Measurements from ENCODE around the gene OSBPL3. TPM values are rescaled to one million over a fixed set of nuclear protein-coding genes. Genes with fewer than 3 reads are reported as not detected.

OSBPL3 gene
- total and polyA plus RNA-seq, 4 donors = 0.28 to 3.0 (median 1.1) TPM

- 85% methylated on average over 3 of the region's 3 CpGs for WGBS
- Histone ChIP-seq H3K27me3 (ENCODE audit: control insufficient read depth in 4 of 4, insufficient read depth in 4 of 4, low read length in 3 of 4) (no peaks in the 10 kb centered on the region), H3K9ac (ENCODE audit: low read depth in 1 of 2, low read length in 2 of 2) (no peak overlapping the region), H3K9me3 (ENCODE audit: control insufficient read depth in 4 of 4, low read length in 3 of 4) (no peaks in the 10 kb centered on the region), H3K4me3 (ENCODE audit: low read depth in 1 of 3, low read length in 3 of 3) (no peak overlapping the region), H3K36me3 (ENCODE audit: control insufficient read depth in 4 of 4, insufficient read depth in 3 of 4, low read depth in 1 of 4, low read length in 3 of 4) (no peaks in the 10 kb centered on the region), H3K4me1 (ENCODE audit: control insufficient read depth in 4 of 4, insufficient read depth in 4 of 4, low read length in 3 of 4) (no peaks in the 10 kb centered on the region), H3K27ac (ENCODE audit: low read depth in 1 of 2, low read length in 2 of 2) (no peak overlapping the region)
- no peak for DNase-seq (ENCODE audit: low spot score)
- TF ChIP-seq, protein P1, sequence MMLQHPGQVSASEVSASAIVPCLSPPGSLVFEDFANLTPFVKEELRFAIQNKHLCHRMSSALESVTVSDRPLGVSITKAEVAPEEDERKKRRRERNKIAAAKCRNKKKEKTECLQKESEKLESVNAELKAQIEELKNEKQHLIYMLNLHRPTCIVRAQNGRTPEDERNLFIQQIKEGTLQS (IDR thresholded peaks at IDR 0.05) = no peak
- no peak for TF ChIP-seq NR2F2 (IDR thresholded peaks at IDR 0.05)
- TF ChIP-seq YY1 (IDR thresholded peaks at IDR 0.05) = no peak
- TF ChIP-seq, protein P2, sequence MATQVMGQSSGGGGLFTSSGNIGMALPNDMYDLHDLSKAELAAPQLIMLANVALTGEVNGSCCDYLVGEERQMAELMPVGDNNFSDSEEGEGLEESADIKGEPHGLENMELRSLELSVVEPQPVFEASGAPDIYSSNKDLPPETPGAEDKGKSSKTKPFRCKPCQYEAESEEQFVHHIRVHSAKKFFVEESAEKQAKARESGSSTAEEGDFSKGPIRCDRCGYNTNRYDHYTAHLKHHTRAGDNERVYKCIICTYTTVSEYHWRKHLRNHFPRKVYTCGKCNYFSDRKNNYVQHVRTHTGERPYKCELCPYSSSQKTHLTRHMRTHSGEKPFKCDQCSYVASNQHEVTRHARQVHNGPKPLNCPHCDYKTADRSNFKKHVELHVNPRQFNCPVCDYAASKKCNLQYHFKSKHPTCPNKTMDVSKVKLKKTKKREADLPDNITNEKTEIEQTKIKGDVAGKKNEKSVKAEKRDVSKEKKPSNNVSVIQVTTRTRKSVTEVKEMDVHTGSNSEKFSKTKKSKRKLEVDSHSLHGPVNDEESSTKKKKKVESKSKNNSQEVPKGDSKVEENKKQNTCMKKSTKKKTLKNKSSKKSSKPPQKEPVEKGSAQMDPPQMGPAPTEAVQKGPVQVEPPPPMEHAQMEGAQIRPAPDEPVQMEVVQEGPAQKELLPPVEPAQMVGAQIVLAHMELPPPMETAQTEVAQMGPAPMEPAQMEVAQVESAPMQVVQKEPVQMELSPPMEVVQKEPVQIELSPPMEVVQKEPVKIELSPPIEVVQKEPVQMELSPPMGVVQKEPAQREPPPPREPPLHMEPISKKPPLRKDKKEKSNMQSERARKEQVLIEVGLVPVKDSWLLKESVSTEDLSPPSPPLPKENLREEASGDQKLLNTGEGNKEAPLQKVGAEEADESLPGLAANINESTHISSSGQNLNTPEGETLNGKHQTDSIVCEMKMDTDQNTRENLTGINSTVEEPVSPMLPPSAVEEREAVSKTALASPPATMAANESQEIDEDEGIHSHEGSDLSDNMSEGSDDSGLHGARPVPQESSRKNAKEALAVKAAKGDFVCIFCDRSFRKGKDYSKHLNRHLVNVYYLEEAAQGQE (IDR thresholded peaks at IDR 0.05) = no peak
- no peak for TF ChIP-seq RAD21 (IDR thresholded peaks at IDR 0.05)
- TF ChIP-seq SP1 (IDR thresholded peaks at IDR 0.05) = no peak
- no peak for TF ChIP-seq EGR1 (IDR thresholded peaks at IDR 0.05; ENCODE audit: low read depth in 2 of 2)
- TF ChIP-seq TAF1 (conservative IDR thresholded peaks at IDR 0.05) = no peak
- no peak for TF ChIP-seq FOXA1 (IDR thresholded peaks at IDR 0.05)
- TF ChIP-seq JUND (IDR thresholded peaks at IDR 0.05) = no peak
- no peak for TF ChIP-seq HNF4A (conservative IDR thresholded peaks at IDR 0.05)
- no peak for TF ChIP-seq HNF4G (IDR thresholded peaks at IDR 0.05)
- TF ChIP-seq MAX (IDR thresholded peaks at IDR 0.05) = no peak
- TF ChIP-seq, protein P3, sequence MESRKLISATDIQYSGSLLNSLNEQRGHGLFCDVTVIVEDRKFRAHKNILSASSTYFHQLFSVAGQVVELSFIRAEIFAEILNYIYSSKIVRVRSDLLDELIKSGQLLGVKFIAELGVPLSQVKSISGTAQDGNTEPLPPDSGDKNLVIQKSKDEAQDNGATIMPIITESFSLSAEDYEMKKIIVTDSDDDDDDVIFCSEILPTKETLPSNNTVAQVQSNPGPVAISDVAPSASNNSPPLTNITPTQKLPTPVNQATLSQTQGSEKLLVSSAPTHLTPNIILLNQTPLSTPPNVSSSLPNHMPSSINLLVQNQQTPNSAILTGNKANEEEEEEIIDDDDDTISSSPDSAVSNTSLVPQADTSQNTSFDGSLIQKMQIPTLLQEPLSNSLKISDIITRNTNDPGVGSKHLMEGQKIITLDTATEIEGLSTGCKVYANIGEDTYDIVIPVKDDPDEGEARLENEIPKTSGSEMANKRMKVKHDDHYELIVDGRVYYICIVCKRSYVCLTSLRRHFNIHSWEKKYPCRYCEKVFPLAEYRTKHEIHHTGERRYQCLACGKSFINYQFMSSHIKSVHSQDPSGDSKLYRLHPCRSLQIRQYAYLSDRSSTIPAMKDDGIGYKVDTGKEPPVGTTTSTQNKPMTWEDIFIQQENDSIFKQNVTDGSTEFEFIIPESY (IDR thresholded peaks at IDR 0.05) = no peak
Measured at GRCh38 chr7:24891311-24891735, 88.7 kb downstream of the OSBPL3 start.

- H3K4me1 ChIP-seq (ENCODE audit: control insufficient read depth in 4 of 4, insufficient read depth in 4 of 4, low read length in 3 of 4) = no peaks in the 10 kb centered on the region
- H3K9me3 ChIP-seq (ENCODE audit: control insufficient read depth in 4 of 4, low read length in 3 of 4) = no peaks in the 10 kb centered on the region
- TF ChIP-seq, protein P2 (IDR thresholded peaks at IDR 0.05) = no peak
- TF ChIP-seq, protein P3 (IDR thresholded peaks at IDR 0.05) = no peak
- TF ChIP-seq FOXA1 (IDR thresholded peaks at IDR 0.05) = no peak
- TF ChIP-seq HNF4A (conservative IDR thresholded peaks at IDR 0.05) = no peak
- no peak for TF ChIP-seq YY1 (IDR thresholded peaks at IDR 0.05)
- no peak for TF ChIP-seq RXRA (IDR thresholded peaks at IDR 0.05)
- TF ChIP-seq FOXA2 (IDR thresholded peaks at IDR 0.05) = no peak
- WGBS = 98% methylated on average over 1 of the region's 1 CpG
- no peaks in the 10 kb centered on the region for H3K27me3 ChIP-seq (ENCODE audit: control insufficient read depth in 4 of 4, insufficient read depth in 4 of 4, low read length in 3 of 4)
- H3K36me3 ChIP-seq (ENCODE audit: control insufficient read depth in 4 of 4, insufficient read depth in 3 of 4, low read depth in 1 of 4, low read length in 3 of 4) = no peaks in the 10 kb centered on the region
- no peak overlapping the region for H3K4me3 ChIP-seq (ENCODE audit: low read depth in 1 of 3, low read length in 3 of 3)
- DNase-seq (ENCODE audit: low spot score) = no peak
- H3K9ac ChIP-seq (ENCODE audit: low read depth in 1 of 2, low read length in 2 of 2) = no peak overlapping the region
- H3K27ac ChIP-seq (ENCODE audit: low read depth in 1 of 2, low read length in 2 of 2) = no peak overlapping the region
Measured at GRCh38 chr7:24889611-24890010, 90.4 kb downstream of the OSBPL3 start.

All from liver (tissue), 9 donors.